ENCODE results near the gene FGF8.

DNA sequence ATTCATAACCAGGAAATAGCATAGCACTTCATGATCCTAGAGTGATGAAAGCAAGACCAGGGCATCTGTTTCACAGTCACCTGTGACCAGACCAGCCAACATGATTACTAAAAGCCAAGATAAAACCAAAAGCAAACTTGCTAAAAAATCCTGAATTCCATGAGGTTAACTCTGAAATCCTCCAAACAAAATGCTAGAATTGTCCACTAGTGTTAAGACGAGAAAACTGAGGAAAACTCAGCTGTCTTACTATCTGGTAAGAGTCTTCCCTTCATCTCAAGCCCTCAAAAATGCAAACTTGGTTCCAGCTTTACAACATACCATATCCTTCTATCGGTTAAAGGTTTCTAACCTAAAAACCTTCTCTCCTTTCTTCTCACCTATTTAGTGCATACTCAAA, 8.6 kb upstream of the FGF8 start:
- TF ChIP-seq YY1 (IDR thresholded peaks at IDR 0.05; ENCODE audit: insufficient read depth, insufficient read length) (no peak), ZNF274 (IDR thresholded peaks at IDR 0.05; ENCODE audit: low read depth, low read length) (no peak)

All from NT2/D1 (cell line).